HS-27A (cell line): Measurements from ENCODE around the gene PSMD4.

Experiments used
- DNase-seq: peaks from one replicate; pipeline ENCODE4 v3.0.0-alpha.2; 2012; ENCODE audit warnings: low read depth, missing footprints

Gene PSMD4

GRCh38 chr1:151309811-151310323 lies 55.3 kb downstream of the PSMD4 start:
- DNase-seq = no peak

GRCh38 chr1:151311011-151311410 lies 56.5 kb downstream of the PSMD4 start:
- DNase-seq = no peak

- DNase-seq = peak; percentile 93
Measured at GRCh38 chr1:151311589-151312331, 57.2 kb downstream of the PSMD4 start.

GRCh38 chr1:151312411-151312810 lies 57.9 kb downstream of the PSMD4 start:
- DNase-seq = no peak

GRCh38 chr1:151312826-151313225 lies 58.3 kb downstream of the PSMD4 start:
- no peak for DNase-seq

- DNase-seq = no peak
Measured at GRCh38 chr1:151313501-151313900, 59.0 kb downstream of the PSMD4 start.

GRCh38 chr1:151314137-151314875 lies 59.8 kb downstream of the PSMD4 start:
- DNase-seq = peak; percentile 64

- DNase-seq = no peak
Measured at GRCh38 chr1:151315565-151316235, 61.2 kb downstream of the PSMD4 start.
